Stimulated activated CD4-positive, alpha-beta T cell treated with anti-CD3 and anti-CD28 coated beads, TNF-alpha, amount 100 ng/mL, for 48 hours (primary cell): ENCODE measurements around the gene CNKSR3.

Experiments used
- DNase-seq, 3 donors: peaks; one replicate each; pipeline ENCODE4 v3.0.0-alpha.2; 2020; ENCODE audit warnings: low read depth in 3 of 3

Gene CNKSR3

GRCh38 chr6:154479351-154479769 lies 31.1 kb downstream of the CNKSR3 start:
- no peak for DNase-seq

GRCh38 chr6:154478701-154479060 lies 31.8 kb downstream of the CNKSR3 start:
- no peak for DNase-seq

- DNase-seq = no peak
These were observed 32.3 kb downstream of the CNKSR3 start for GRCh38 chr6:154478021-154478700.

- DNase-seq = no peak
These were observed 34.0 kb downstream of the CNKSR3 start for GRCh38 chr6:154476494-154476893.

- DNase-seq = no peak
These were observed 35.6 kb downstream of the CNKSR3 start for GRCh38 chr6:154474648-154475428.

GRCh38 chr6:154473324-154473723 lies 37.2 kb downstream of the CNKSR3 start:
- DNase-seq = no peak

- no peak for DNase-seq
These were observed 38.7 kb downstream of the CNKSR3 start for GRCh38 chr6:154471609-154472362.

GRCh38 chr6:154469306-154469935 lies 41.1 kb downstream of the CNKSR3 start:
- no peak for DNase-seq

GRCh38 chr6:154468760-154469159 lies 41.7 kb downstream of the CNKSR3 start:
- DNase-seq = no peak

- no peak for DNase-seq
These were observed 43.4 kb downstream of the CNKSR3 start for GRCh38 chr6:154466971-154467679.

GRCh38 chr6:154466139-154466538 lies 44.3 kb downstream of the CNKSR3 start:
- no peak for DNase-seq

GRCh38 chr6:154463573-154464419 lies 46.7 kb downstream of the CNKSR3 start:
- no peak for DNase-seq

GRCh38 chr6:154462425-154462824 lies 48.1 kb downstream of the CNKSR3 start:
- no peak for DNase-seq

GRCh38 chr6:154461348-154461747 lies 49.1 kb downstream of the CNKSR3 start:
- no peak for DNase-seq

- DNase-seq = no peak
These were observed 50.0 kb downstream of the CNKSR3 start for GRCh38 chr6:154460306-154461071.

GRCh38 chr6:154459513-154459912 lies 51.0 kb downstream of the CNKSR3 start:
- no peak for DNase-seq

GRCh38 chr6:154458565-154459470 lies 51.7 kb downstream of the CNKSR3 start:
- no peak for DNase-seq

GRCh38 chr6:154457881-154458284 lies 52.6 kb downstream of the CNKSR3 start:
- DNase-seq = no peak
